Hematopoietic multipotent progenitor cell treated with erythropoietin and hydrocortisone succinate and interleukin-3 and kit ligand, for 6 days (in vitro differentiated cells): ENCODE data around the gene HOXA9.

Source experiments
- DNase-seq: peaks from one replicate; pipeline ENCODE4 v3.0.0-alpha.2; 2015

HOXA9 gene

DNA sequence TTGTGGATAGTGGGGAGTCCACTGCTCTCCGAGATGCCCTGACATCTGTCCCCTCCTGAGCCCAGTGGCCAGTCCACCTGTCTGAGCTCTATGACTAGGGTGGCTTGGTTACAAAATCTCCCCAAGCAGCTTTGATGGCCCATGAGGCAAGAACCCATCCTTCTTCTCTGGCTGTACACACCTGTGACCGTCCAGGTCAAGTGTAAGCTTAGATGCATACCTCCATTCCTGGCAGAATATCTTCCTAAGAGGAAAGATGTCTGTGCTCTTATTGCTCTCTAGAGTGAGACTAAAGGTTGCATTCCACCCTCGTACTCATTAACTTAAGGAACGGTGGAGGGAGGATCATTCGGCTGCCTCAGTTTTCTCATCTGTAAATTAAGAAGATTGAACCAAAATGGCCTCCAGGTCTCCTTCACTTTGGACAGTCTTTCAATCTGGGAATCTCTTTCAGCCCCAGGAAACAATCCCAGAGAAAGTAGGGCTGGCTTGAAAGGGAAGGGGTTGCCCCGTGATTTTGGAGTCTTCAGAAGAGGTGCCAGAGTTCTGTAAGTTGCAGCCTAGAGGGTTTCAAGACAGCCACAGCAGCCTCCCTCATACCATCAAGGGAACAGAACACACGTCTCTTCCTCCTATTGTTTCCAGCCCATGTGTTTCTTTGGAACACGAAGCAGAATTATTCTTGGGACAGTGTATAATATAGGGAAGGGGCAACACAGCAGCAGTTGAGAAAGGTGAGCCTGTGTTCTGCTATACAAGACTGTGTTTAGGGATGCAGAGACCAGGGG, 40.2 kb downstream of the HOXA9 start:
- DNase-seq = no peak

GRCh38 chr7:27124096-27124901, 41.0 kb downstream of the HOXA9 start:
- DNase-seq = no peak

DNA sequence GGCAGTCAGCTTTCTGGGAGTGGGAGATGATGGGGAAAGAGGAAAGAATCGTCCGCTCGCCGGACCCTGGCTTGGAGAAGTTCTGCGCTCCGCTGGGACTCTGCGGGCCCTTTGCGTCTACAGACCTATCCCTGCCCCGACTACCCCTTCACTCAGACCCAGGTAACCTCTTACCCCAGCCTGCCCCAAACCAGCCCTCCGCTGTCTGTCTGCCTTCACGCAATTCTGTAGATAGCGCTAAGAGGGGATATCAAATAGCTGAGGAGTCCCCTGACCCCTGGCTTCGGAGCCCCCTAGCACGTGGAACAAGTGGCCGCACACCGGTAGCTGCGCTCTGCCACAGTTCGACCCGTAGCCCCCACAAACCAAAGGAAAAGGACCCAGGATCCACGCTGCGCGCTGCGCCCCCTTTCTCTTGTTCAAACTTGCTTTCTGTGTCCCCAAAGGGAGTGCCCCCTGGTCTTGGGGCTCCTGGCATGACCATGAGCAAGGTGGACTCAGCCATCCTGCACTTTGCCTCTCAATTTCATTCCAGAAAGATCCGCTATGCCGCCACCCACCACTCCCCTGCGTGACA, 41.8 kb downstream of the HOXA9 start:
- no peak for DNase-seq

DNA sequence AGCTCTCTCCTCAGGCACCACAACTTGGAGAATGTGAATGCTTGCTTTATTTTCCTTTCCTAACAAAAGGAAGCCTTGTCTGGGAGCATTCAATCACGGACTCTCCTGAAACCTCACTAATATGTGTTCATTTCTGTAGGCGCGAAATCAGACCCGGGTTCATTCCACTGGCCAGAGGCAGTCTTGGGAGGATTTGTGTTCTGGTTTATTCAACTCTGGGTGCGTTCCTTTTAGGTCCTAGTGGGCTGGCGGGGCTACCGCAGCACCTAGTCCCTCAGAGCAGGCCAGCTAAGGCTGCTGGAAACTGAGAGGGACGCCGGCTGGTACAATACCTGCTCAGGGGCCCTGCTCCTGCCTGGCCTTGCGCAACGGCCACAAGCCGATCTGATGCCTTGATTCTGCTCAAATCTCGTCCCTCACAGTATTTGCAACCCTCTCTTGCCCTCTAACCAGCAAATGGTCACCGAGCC, 42.3 kb downstream of the HOXA9 start:
- DNase-seq = no peak

GRCh38 chr7:27122077-27122910, 43.0 kb downstream of the HOXA9 start:
- no peak for DNase-seq

DNA sequence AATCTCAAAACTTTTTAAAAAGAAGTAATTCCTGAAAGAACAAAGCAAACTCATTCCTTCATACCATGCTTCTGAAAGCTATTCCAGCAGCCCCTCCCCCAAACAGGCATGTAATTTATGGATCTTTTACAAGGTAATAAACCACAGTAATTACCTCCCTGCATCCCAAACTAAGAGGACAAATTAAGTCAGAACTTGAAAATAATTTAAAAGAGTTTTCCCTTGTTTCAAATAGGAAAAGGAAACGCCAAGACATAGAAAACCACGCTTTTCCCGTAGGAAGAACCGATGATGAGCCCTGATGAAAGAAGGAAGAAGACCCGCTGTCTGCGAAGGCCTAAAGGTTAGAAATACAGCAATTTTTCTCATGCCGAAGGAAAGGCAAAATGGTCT, 43.7 kb downstream of the HOXA9 start:
- no peak for DNase-seq

DNA sequence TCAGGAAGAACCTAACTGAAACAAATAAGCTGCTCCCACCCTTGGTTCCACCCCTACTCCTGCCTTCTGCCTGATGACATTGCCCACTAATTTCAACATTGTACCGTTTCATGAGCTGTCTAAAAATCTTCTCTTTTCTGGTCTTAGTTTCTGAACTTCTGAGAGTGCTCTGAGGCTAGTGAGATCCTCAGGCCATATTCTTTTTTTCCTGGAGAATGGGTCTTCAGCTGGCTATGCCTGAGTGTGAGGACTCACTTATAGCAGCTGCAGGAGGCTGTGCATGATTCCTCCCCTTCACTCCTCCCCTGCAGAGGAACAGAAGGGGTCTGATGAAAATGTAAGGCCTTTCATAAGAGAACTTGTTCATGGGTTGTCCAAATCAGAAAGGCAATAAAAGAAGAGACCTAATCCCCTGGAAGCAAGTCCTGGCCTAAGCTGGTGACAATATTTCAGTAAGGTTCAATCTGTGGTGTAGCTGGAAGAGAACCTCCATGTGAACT, 45.9 kb downstream of the HOXA9 start:
- DNase-seq = no peak

DNA sequence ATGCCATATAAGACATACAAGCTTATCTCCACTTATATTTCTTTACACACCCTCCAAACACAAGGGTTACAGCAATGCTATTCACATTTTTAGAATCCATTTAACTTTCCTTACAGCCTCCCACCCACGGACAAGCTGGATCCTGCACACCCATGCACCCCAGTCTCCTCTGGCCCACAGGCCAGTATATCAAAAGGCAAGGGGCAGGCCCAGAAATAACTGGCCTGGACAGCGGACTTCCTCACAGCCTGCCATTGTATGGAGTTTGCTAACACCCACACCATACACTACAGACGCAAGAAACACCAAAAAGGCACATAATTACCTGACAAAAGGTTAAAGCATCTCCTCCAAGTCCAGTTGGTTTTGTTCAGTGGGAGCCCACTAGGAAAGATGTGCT, 46.8 kb downstream of the HOXA9 start:
- DNase-seq = no peak

DNA sequence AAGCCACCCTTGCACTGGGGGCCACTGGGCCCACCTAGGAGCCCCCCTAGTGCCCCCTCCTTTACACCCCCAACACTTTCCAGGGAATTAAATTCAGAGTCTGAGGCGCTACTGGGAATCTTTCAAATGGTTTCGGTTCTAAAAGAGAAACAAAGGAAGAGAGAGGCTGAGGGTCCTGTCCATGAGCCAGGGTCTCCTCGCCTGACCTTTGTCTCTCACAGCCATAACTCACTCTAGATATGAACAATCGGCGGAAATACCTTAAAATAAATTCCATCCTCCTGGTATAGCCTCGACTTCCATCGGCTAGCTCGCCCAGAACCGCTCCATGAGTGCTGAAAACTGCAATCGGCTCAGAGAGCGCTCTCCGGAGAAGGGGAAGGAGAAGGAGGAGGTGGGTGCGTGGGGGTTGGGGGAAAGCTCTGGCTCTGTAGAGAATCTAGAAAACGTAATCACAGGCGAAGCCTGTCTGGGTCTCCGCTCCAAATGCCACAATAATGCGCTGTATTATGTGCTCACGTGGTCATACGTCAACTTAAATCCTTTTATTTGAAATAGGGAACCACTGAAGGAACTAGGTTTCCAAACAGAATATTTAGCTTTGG, 47.3 kb downstream of the HOXA9 start:
- no peak for DNase-seq

DNA sequence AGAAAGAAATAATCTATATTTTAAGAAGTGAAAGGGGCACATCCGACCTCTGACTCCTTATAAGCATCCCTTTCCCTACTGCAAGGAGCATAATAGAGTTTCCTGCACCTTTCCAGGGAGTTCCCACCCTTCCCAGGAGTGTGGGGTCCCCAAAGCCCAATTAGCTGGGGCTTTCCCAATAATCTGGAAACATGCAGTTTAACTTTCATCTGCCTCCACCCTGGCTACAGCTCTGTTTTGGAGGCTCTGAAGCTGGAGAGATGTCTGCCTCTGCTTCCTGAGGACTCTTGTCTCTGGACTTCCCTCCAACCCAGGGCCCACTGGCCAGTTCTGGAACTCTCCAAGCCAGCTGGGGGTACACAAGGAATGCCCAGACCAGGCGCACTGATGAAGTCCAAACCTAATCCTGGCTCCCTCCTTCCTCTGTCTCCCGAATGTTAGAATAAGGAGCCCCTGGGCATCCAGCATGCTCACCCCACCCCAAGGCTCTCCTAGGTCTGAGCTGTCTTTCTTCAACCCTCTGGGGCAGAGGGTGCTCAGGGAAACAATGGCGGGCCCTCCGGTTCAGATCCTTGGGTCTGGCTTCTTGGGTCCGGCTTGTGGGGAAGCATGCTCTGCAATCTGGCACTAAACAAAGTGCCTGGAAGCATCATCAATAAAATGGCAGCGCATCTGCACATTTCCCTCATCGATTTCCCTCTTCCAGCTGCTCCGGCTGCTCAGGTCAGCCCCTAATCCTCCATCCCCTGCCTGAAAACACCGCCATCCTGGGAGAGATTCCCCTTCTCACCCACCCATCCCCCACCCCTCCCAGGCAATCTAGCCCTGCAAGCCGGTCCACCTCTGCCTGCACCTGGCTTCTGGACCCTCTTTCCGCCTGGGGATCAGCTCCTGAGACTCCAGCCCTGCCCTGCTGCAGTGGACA, 48.1 kb downstream of the HOXA9 start:
- DNase-seq = no peak

DNA sequence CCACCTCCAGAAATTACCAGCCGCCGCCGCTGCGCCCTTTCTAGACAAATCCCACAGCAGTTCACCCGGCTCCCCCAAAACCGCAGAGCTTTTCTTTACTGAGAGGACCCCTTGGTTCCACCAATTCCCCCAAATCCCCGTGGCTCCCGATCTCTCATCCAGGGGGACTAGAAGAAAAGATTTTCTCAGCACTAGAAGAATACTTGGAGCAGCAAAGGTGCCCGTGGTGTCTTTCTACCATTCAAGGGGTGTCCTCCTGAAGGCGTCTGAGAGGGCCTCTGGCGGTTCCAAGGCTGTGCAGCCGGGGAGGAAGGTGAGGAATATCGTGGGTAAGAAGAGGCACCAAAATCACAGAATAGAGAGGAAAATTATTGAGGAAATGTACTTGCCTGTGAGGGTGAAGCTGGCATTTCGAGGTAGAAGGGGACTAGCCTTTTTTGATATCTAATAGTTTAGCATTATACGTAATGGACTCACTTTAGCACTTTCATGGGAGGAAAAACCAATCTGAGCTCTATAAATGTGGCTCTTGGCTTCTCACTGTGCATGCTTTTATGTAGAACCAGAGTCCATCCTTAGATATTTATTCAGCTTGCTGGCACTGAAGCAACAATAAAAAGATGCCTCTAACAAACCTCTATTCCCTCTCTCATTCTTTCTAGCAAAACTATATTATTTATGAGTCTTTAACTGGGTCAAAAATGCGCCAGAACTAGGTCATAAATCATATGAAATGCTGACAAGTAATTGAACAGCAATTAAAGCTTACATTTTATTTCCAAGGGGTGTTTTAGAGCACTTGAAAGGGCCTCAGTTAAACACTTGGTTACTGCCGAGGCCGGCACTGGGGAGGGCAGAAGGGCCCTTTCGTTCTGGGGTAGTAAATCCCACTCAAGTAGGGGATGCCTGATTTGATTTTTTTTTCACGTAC, 49.0 kb downstream of the HOXA9 start:
- DNase-seq = no peak

DNA sequence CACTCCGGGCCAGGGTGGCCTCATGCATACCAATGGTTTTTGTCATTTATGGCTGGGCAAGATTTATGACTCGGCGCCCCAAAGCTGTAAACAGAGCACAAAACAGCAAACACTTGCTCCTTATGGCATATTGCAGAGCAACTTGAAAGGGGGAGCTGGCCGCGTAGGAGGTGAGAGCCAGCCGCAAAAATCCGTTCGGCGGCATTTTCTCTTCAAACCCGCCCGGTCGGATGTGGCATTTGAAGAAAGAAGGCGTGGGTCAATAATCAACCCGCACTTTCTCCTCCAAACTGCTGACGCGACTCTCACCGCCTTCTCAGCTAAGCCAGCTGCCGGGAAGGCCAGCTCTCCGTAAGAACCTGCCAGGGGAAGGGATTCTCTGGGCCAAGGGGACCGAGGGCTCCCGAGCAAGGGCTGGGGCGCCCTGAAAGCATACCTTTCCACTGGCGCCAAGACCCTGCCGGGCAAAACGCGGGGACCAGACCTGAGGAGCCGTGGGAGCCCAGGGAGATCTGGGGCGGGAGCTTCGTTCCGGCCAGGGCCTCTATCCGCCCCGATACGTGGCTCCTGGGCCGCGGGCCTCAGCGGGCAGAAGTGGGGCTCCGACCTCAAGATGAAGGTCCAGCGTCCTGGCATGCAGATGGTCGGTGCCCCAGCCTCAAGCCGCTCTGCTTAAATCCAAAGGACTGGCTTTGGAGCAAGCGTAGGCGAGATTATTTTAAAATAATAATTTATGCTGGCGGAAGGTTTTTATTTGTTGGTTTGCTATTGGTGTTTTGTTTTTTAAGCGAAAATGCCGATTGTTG, 49.9 kb downstream of the HOXA9 start:
- no peak for DNase-seq

DNA sequence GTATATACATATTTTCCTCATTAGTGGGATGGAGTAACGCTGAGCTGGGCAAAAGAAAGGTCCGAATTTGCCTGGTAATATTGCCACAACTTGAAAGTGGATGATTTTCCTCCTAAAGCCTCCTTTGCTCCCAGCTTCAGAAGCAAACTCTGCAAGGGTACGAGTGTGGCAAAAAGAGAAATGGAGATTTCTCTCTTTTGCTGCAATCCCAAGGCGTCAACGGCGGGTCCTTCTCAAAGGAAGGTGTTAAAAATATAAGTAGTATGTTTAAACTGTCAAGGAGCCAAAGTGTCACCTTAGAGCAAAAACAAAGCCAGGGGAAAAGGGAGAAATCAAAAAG, 50.5 kb downstream of the HOXA9 start:
- no peak for DNase-seq

DNA sequence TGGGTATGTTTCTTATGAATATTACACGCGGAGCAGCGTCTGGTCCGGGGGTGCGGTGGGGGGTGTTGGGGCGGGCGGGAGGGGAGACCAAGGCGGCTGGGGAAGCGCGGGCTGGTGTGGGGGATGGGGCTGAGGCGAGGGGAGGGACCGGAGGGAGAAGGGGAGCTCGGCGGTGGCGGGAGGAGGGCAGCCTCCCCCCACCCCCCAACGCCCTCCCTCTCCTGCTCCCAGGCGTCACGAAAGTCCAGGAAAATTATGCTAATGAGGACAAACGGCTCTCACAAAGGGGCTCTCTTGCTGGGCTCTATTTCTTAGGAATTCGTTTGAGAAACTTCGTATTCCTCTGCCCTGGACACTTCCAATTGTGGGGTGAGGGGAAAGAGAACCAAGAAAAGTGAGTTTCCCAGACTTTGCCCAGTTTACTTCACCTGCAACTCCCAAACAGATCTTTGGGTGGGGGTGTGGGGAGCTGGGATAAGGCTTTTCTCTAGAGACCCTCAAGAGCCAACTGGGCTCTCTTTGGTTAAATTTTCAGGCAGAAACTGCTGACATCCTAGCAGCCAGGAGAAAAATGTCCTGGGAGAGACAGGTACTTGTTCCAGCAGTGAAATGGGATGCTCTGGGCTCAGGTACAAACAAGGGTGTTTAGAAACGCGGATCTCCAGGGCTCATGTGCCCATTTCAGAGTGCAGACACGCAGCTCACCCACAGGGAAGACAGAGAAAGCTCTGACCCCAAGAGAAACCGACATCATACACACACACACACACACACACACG, 51.2 kb downstream of the HOXA9 start:
- DNase-seq = no peak

DNA sequence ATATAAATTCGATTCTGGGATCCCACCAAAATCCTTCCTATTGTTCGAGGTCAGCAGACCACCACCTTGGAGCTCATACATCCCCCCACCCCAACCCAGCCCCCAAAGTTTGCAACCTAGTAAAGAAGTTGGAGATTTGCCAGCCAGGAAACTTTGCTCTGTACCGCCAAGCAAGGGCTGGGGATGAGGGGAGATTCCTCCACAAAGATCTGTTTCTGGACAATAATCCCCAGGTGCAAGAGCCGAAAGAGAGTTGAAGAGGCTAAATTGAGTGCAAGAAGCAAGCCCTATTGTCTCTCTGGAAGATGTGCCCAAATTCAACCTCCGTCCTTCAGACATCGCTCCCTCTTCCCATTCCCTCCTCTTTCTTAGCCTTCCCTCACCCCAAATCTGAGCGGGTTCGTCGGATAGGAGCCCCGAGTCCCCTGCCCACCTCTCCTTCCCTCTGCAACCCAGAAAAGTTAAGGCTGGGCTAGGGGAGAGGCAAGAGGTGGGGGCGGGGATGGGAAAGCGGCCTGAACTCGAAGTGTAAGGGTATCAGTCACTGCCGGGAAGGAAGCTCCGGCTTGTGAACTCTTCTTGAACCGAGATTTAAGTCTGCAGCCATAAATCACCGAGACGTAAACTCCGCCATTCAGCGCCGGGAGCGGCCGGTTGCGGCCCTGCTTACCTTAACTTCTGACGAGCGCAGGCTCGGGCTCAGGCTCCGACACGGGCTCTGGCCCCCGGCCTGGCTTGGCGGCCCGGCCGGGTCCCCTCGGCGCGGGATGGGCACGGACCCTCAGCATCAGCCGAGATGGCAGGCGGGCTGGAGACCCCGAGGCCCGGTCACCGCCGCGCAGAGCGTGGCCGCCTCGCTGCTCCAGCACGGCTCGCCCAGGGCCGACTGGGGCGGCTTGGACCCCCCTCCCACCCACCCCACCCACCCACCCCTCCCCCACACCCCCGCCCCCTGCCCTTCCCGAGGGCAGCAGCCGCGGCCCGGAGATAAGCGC, 52.1 kb downstream of the HOXA9 start:
- no peak for DNase-seq
